WI38 (cell line): ENCODE results near the gene GAB2.

Experiments
- H3K4me3 ChIP-seq: 2 replicates; pipeline ENCODE4 v1.5.1; 2011; ENCODE audit warnings: low read depth, mild to moderate bottlenecking, control low read depth, low read length
- CTCF ChIP-seq: IDR thresholded peaks from 2 replicates; pipeline ENCODE4 v1.5.1; 2012; ENCODE audit warnings: low read depth, mild to moderate bottlenecking, control low read depth, low read length

GAB2 gene

GRCh38 chr11:78257654-78258053 lies 160.0 kb downstream of the GAB2 start:
- no peak for TF ChIP-seq CTCF
- no peak overlapping the region for H3K4me3 ChIP-seq

- H3K4me3 ChIP-seq, result no peak overlapping the region
- TF ChIP-seq CTCF, result no peak
Observed at GRCh38 chr11:78256962-78257361, 160.7 kb downstream of the GAB2 start.

GRCh38 chr11:78255919-78256318 lies 161.7 kb downstream of the GAB2 start:
- no peak overlapping the region for H3K4me3 ChIP-seq
- no peak for TF ChIP-seq CTCF

- no peak overlapping the region for H3K4me3 ChIP-seq
- no peak for TF ChIP-seq CTCF
Observed at GRCh38 chr11:78254268-78254667, 163.4 kb downstream of the GAB2 start.

GRCh38 chr11:78253797-78254196 lies 163.8 kb downstream of the GAB2 start:
- no peak for TF ChIP-seq CTCF
- no peak overlapping the region for H3K4me3 ChIP-seq

- no peak for TF ChIP-seq CTCF
- H3K4me3 ChIP-seq, result no peak overlapping the region
Observed at GRCh38 chr11:78251083-78251775, 166.4 kb downstream of the GAB2 start.

GRCh38 chr11:78250099-78250498 lies 167.5 kb downstream of the GAB2 start:
- no peak for TF ChIP-seq CTCF
- no peak overlapping the region for H3K4me3 ChIP-seq
